ENCODE measurements around the gene SERHL2. TPM values are rescaled to one million over a fixed set of nuclear protein-coding genes. Genes with fewer than 3 reads are reported as not detected.

Gene SERHL2
- total RNA-seq, 1 experiment from 2014 or later, result 1.0 TPM

GRCh38 chr22:42617155-42617983 is 63.6 kb downstream of the SERHL2 start:
- H3T11ph ChIP-seq (ENCODE audit: low read length), result no peak overlapping the region
- H4K8ac ChIP-seq (replicated peaks; ENCODE audit: insufficient read length, low read depth, low read length), result no peak overlapping the region
- peaks cover 5% of the 10 kb centered on the region for H3K79me1 ChIP-seq (ENCODE audit: insufficient read depth, low read depth, low read length, poor library complexity, severe bottlenecking)
- no peak overlapping the region for H2BK5ac ChIP-seq (ENCODE audit: insufficient read length, low read length)
- no peak overlapping the region for H3K4ac ChIP-seq (ENCODE audit: low read depth, low read length)
- no peak overlapping the region for H4K5ac ChIP-seq (ENCODE audit: insufficient read length, low read depth, low read length)
- no peak overlapping the region for H3K23ac ChIP-seq (ENCODE audit: insufficient read length, low read depth, low read length)
- H3K79me2 ChIP-seq (ENCODE audit: insufficient read depth, low read length), result peaks cover 13% of the 10 kb centered on the region
- H2AK5ac ChIP-seq (ENCODE audit: insufficient read length, low read length), result no peak overlapping the region
- no peaks in the 10 kb centered on the region for H3K27me3 ChIP-seq (ENCODE audit: insufficient read depth, low read length)
- H3K27ac ChIP-seq (ENCODE audit: insufficient read length, low read depth, low read length), result no peak overlapping the region
- no peak overlapping the region for H3K4me2 ChIP-seq (ENCODE audit: insufficient read depth, insufficient read length, low read length)
- H3K4me1 Mint-ChIP-seq, result peaks cover 29 to 38% of the 10 kb centered on the region in 2 experiments
- no peak overlapping the region for H2BK12ac ChIP-seq (ENCODE audit: insufficient read length, low read depth, low read length)
- no peak overlapping the region for H3K56ac ChIP-seq (ENCODE audit: insufficient read length, low read depth, low read length)
- H3K9me3 Mint-ChIP-seq, result no peaks in the 10 kb centered on the region; a peak in 1 of 5 replicates
- peak overlapping the region in 1 of 2 experiments; percentile 12; a peak in 2 of 5 replicates for H3K4me3 Mint-ChIP-seq
- no peak overlapping the region for H4K91ac ChIP-seq (ENCODE audit: insufficient read length, low read depth, low read length)
- peak overlapping the region in 2 of 3 experiments; percentile 40 to 48; a peak in 4 of 7 replicates for H3K27ac Mint-ChIP-seq
- no peak overlapping the region for H2AFZ ChIP-seq (ENCODE audit: low read length)
- H3K9me3 ChIP-seq (ENCODE audit: control insufficient read depth, low read depth, low read length), result no peaks in the 10 kb centered on the region
- no peaks in the 10 kb centered on the region for H4K20me1 ChIP-seq (ENCODE audit: control insufficient read depth, insufficient read depth, insufficient read length)
- peak overlapping the region; percentile 58 for H3K18ac ChIP-seq (ENCODE audit: insufficient read length, low read depth, low read length)
- H3K4me1 ChIP-seq (ENCODE audit: insufficient read depth, low read length), result peaks cover 3% of the 10 kb centered on the region; the same call in 1 of the 2 replicates
- no CpG with 5 or more reads among the region's 20 CpGs for WGBS (ENCODE audit: extremely low coverage, insufficient read length, low lambda C conversion rate)
- no peak overlapping the region for H2BK20ac ChIP-seq (ENCODE audit: low read depth, low read length, poor library complexity, severe bottlenecking)
- peaks cover 2% of the 10 kb centered on the region for H3K27me3 Mint-ChIP-seq (ENCODE audit: low read depth)
- H3K9ac ChIP-seq (ENCODE audit: extremely low read depth, insufficient read length, low read length), result no peak overlapping the region
- no peak for TF ChIP-seq CTCF (conservative IDR thresholded peaks at IDR 0.05)
- peaks cover 5% of the 10 kb centered on the region for H3K23me2 ChIP-seq (ENCODE audit: insufficient read length, low read depth, low read length, poor library complexity, severe bottlenecking)
- H2BK15ac ChIP-seq (ENCODE audit: low read depth, low read length), result no peak overlapping the region
- H3K14ac ChIP-seq (ENCODE audit: insufficient read depth, low read length), result no peak overlapping the region
- H3K36me3 Mint-ChIP-seq (ENCODE audit: insufficient read depth in 1 of 3, low read depth in 3 of 3), result peaks cover 3 to 24% (median 11%) of the 10 kb centered on the region in 3 experiments; a peak in 5 of 7 replicates
- no peak overlapping the region for H2BK120ac ChIP-seq (ENCODE audit: low read depth, low read length, poor library complexity, severe bottlenecking)
- peak; percentile 57 for DNase-seq
